Uterus (tissue), 2 donors: ENCODE measurements around the gene CBX2.

Experiments
- POLR2A ChIP-seq, 2 donors: fragments of 450-650 bp; IDR thresholded peaks; one replicate each; pipeline ENCODE4 v1.6.1; 2016; ENCODE audit warnings: antibody characterized with exemption in 2 of 2, mild to moderate bottlenecking in 1 of 2, moderate library complexity in 1 of 2
- TF ChIP-seq, protein P1 (sequence below), 4 experiments: fragments of 200-600 bp in 2 of 4; fragments of 450-650 bp in 2 of 4; sonication (generic) in 2 of 4; IDR thresholded peaks; one replicate each; pipeline ENCODE4 v1.5.1; 2016 to 2019; ENCODE audit warnings: antibody characterized with exemption in 4 of 4, mild to moderate bottlenecking in 2 of 4, moderate library complexity in 1 of 4

DNA sequence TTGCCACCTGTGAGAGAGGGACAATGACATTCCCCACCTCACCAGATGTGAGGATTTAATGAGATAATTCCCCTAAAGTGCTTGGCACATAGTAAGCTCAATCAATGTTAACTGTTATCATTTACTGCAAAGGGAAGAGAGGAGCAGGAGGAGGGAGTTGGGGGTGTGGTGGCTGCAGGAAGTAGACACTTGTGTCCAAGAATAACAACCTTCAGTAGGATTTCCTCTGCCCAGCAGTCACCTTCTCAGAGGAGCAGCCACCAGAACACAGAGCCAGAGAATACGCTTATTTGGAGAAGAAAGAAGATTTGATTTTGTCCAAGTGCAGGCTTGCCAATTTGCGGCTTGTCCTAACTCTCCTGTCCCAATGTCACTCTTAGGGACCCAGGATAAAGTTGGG is 51.1 kb downstream of the CBX2 start:
- no peak for TF ChIP-seq POLR2A (IDR thresholded peaks at IDR 0.05)
- TF ChIP-seq, protein P1, sequence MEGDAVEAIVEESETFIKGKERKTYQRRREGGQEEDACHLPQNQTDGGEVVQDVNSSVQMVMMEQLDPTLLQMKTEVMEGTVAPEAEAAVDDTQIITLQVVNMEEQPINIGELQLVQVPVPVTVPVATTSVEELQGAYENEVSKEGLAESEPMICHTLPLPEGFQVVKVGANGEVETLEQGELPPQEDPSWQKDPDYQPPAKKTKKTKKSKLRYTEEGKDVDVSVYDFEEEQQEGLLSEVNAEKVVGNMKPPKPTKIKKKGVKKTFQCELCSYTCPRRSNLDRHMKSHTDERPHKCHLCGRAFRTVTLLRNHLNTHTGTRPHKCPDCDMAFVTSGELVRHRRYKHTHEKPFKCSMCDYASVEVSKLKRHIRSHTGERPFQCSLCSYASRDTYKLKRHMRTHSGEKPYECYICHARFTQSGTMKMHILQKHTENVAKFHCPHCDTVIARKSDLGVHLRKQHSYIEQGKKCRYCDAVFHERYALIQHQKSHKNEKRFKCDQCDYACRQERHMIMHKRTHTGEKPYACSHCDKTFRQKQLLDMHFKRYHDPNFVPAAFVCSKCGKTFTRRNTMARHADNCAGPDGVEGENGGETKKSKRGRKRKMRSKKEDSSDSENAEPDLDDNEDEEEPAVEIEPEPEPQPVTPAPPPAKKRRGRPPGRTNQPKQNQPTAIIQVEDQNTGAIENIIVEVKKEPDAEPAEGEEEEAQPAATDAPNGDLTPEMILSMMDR (IDR thresholded peaks at IDR 0.05): no peak
